HepG2 (cell line): ENCODE results near the gene STK25. TPM values are rescaled to one million over a fixed set of nuclear protein-coding genes. Genes with fewer than 3 reads are reported as not detected.

ENCODE experiments used
- EP300 ChIP-seq, 3 experiments: sonication (generic) in 1 of 3; formaldehyde crosslinking in 1 of 3; IDR thresholded peaks; 2 replicates each; pipeline versions ENCODE4 v1.5.1 to v1.6.1; 2011 to 2020; ENCODE audit warnings: low read depth in 2 of 3, low read length in 2 of 3, borderline replicate concordance in 1 of 3, improper control_type of control experiment in 1 of 3, mild to moderate bottlenecking in 1 of 3, missing genetic modification reagents in 1 of 3, moderate library complexity in 1 of 3
- FOXA3 ChIP-seq: IDR thresholded peaks from 2 replicates; pipeline ENCODE4 v1.6.1; 2016; ENCODE audit warnings: missing genetic modification reagents, missing compliant biosample characterization
- FOXC1 ChIP-seq: sonication (generic); formaldehyde crosslinking; IDR thresholded peaks from 2 replicates; pipeline ENCODE4 v1.8.0; 2022; ENCODE audit warnings: mild to moderate bottlenecking, missing genetic modification reagents, borderline replicate concordance
- GATAD2A ChIP-seq: IDR thresholded peaks from 2 replicates; pipeline ENCODE4 v1.6.1; 2016
- HNF4G ChIP-seq, 2 experiments: sonication (generic) in 1 of 2; formaldehyde crosslinking in 1 of 2; IDR thresholded peaks; 2 replicates each; pipeline versions ENCODE4 v1.4.0 to v1.6.1; 2011 to 2020; ENCODE audit warnings: borderline replicate concordance in 2 of 2, low read depth in 2 of 2, mild to moderate bottlenecking in 2 of 2, low read length in 1 of 2, missing genetic modification reagents in 1 of 2, moderate library complexity in 1 of 2
- HNRNPK ChIP-seq: fragments of 200-400 bp; formaldehyde crosslinking; IDR thresholded peaks from 2 replicates; pipeline ENCODE4 v1.6.1; 2018; ENCODE audit warnings: low read length, low read depth, moderate library complexity, mild to moderate bottlenecking; ENCODE audit not compliant: poor library complexity, severe bottlenecking
- JUND ChIP-seq: sonication (generic); formaldehyde crosslinking; IDR thresholded peaks from 2 replicates; pipeline ENCODE4 v1.8.0; 2022; ENCODE audit warnings: mild to moderate bottlenecking, missing genetic modification reagents
- MED1 ChIP-seq: sonication (generic); formaldehyde crosslinking; IDR thresholded peaks from 2 replicates; pipeline ENCODE4 v1.4.0; 2020; ENCODE audit warnings: missing genetic modification reagents
- MEF2D ChIP-seq: sonication (generic); formaldehyde crosslinking; IDR thresholded peaks from 2 replicates; pipeline ENCODE4 v1.5.1; 2020; ENCODE audit warnings: mild to moderate bottlenecking, missing genetic modification reagents
- MTA1 ChIP-seq: sonication (generic); formaldehyde crosslinking; IDR thresholded peaks from 2 replicates; pipeline ENCODE4 v1.4.0; 2020; ENCODE audit warnings: missing genetic modification reagents, mild to moderate bottlenecking, borderline replicate concordance
- NR2F1 ChIP-seq, 2 experiments: fragments of 450-650 bp in 1 of 2; formaldehyde crosslinking in 1 of 2; IDR thresholded peaks; 2 replicates each; pipeline versions ENCODE4 v1.5.0 to v1.6.1; 2016 to 2020; ENCODE audit warnings: mild to moderate bottlenecking in 1 of 2, missing compliant biosample characterization in 1 of 2, missing genetic modification reagents in 1 of 2, moderate library complexity in 1 of 2
- PHF21A ChIP-seq: sonication (generic); formaldehyde crosslinking; IDR thresholded peaks from 2 replicates; pipeline ENCODE4 v1.5.0; 2020; ENCODE audit warnings: mild to moderate bottlenecking, missing genetic modification reagents
- RCOR2 ChIP-seq: IDR thresholded peaks from 2 replicates; pipeline ENCODE4 v1.6.1; 2016; ENCODE audit warnings: missing biosample characterization, missing genetic modification reagents
- REPIN1 ChIP-seq: sonication (generic); formaldehyde crosslinking; IDR thresholded peaks from 2 replicates; pipeline ENCODE4 v1.8.0; 2022; ENCODE audit warnings: missing genetic modification reagents, low read depth, mild to moderate bottlenecking, borderline replicate concordance
- RXRA ChIP-seq: sonication (generic); formaldehyde crosslinking; IDR thresholded peaks from 2 replicates; pipeline ENCODE4 v1.5.1; 2020; ENCODE audit warnings: missing genetic modification reagents
- SRF ChIP-seq: IDR thresholded peaks from 2 replicates; pipeline ENCODE4 v1.6.1; 2011; ENCODE audit warnings: mild to moderate bottlenecking, low read depth, low read length, moderate library complexity
- TARDBP ChIP-seq: sonication (generic); formaldehyde crosslinking; IDR thresholded peaks from 2 replicates; pipeline ENCODE4 v1.8.0; 2022; ENCODE audit warnings: mild to moderate bottlenecking, missing genetic modification reagents
- YEATS2 ChIP-seq: sonication (generic); formaldehyde crosslinking; IDR thresholded peaks from 2 replicates; pipeline ENCODE4 v1.4.0; 2020; ENCODE audit warnings: missing genetic modification reagents, borderline replicate concordance
- ZBTB42 ChIP-seq: sonication (generic); formaldehyde crosslinking; IDR thresholded peaks from 2 replicates; pipeline ENCODE4 v1.5.0; 2020; ENCODE audit warnings: mild to moderate bottlenecking, missing genetic modification reagents
- ZNF281 ChIP-seq: sonication (generic); formaldehyde crosslinking; IDR thresholded peaks from 2 replicates; pipeline ENCODE4 v1.4.0; 2020; ENCODE audit warnings: missing genetic modification reagents, borderline replicate concordance
- ZNF282 ChIP-seq: fragments of 450-650 bp; IDR thresholded peaks from 2 replicates; pipeline ENCODE4 v1.6.1; 2018; ENCODE audit not compliant: partially characterized antibody
- ZNF550 ChIP-seq: sonication (generic); formaldehyde crosslinking; IDR thresholded peaks from 2 replicates; pipeline ENCODE4 v1.4.0; 2020; ENCODE audit warnings: mild to moderate bottlenecking, missing genetic modification reagents, borderline replicate concordance
- ZNF850 ChIP-seq: sonication (generic); formaldehyde crosslinking; conservative IDR thresholded peaks from 2 replicates; pipeline ENCODE4 v1.9.0; 2021; ENCODE audit warnings: mild to moderate bottlenecking, missing genetic modification reagents
- polyA plus RNA-seq, 8 experiments: library from polyadenylated mRNA; depleted of rRNA in 3 of 8; stranded (reverse) in 7 of 8; unstranded in 1 of 8; fragments of >200 nt; fragmentation: Illumina TruSeq in 4 of 8; extraction: Trizol in 4 of 8; gene quantifications; 2 replicates each; pipeline versions ENCODE4 v1.2.1 to v1.2.3, GENCODE V29; 2011 to 2016; ENCODE audit warnings: low read depth in 4 of 8, missing spikeins in 1 of 8, mixed read lengths in 1 of 8; ENCODE audit not compliant: insufficient read depth in 1 of 8
- total RNA-seq, 5 experiments: library from RNA; depleted of rRNA; stranded (reverse); fragments of >200 nt; fragmentation: Illumina TruSeq; extraction: Trizol; gene quantifications; 2 replicates each; pipeline ENCODE4 v1.2.3, GENCODE V29; 2016; ENCODE audit warnings: low read depth in 1 of 5
- TF ChIP-seq, protein P1 (sequence below): sonication (generic); formaldehyde crosslinking; IDR thresholded peaks from 2 replicates; pipeline ENCODE4 v1.4.0; 2020; ENCODE audit warnings: missing genetic modification reagents

The STK25 gene
- total and polyA plus RNA-seq, 2 of the 13 experiments (the other 11 are each of a cell fraction or from before 2014, with no cell fraction given) = 177 to 481 TPM

DNA sequence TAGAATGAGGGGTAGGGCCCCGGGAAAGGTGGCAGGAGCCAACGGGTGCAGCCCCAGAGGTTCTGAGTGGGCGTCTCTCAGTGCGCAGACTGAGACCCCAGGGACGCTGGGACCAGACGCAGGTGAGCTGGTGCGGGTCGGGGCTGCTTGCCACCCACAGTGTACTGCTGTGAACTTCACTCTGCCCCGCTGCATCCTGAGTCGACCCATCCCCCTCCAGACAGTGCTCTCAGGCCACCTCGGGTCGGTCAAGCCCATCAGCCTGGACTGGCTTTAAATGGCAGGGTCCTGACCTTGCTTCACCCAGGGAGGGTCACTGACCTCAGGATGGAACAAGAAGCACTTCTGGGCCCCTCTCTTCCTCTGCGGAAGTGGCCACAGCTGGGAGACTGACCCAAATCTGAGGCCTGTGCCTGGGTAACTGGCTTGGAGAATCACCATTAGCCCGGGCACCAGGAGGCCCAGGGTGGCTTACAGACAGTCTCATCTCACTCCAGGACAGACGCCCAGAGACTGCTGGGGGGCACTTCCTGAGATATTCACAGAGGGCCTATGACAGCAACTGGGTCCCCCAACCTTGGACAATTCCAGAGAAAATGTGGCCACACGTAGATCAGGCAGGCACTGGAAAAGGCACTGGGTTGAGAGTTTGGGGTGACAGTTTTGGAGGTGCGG lies 26.5 kb upstream of the STK25 start (continued):
- no peak for TF ChIP-seq JUND
- peak; percentile 17; the same call in 1 of the 2 replicates for TF ChIP-seq FOXA3 (CRISPR knock-in tag)
- TF ChIP-seq ZNF281 (CRISPR knock-in tag) = peak; percentile 93
- TF ChIP-seq HNRNPK = no peak
- peak; percentile 63; the same call in 1 of the 2 replicates for TF ChIP-seq TARDBP (CRISPR knock-in tag)
- TF ChIP-seq, protein P1, sequence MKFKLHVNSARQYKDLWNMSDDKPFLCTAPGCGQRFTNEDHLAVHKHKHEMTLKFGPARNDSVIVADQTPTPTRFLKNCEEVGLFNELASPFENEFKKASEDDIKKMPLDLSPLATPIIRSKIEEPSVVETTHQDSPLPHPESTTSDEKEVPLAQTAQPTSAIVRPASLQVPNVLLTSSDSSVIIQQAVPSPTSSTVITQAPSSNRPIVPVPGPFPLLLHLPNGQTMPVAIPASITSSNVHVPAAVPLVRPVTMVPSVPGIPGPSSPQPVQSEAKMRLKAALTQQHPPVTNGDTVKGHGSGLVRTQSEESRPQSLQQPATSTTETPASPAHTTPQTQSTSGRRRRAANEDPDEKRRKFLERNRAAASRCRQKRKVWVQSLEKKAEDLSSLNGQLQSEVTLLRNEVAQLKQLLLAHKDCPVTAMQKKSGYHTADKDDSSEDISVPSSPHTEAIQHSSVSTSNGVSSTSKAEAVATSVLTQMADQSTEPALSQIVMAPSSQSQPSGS (CRISPR knock-in tag) = 0 out of 2 replicates have a peak, but pooled peaks have one; percentile 33
- TF ChIP-seq MEF2D (CRISPR knock-in tag) = peak; percentile 77; the same call in 1 of the 2 replicates
- TF ChIP-seq RXRA (CRISPR knock-in tag) = peak; percentile 97
- TF ChIP-seq ZNF850 (CRISPR knock-in tag) = no peak
- peak in 1 of 2 experiments; percentile 82; a peak in 1 of 4 replicates for TF ChIP-seq NR2F1 (CRISPR knock-in tag; IDR thresholded peaks at IDR 0.05)
- peak; percentile 84; the same call in 1 of the 2 replicates for TF ChIP-seq MTA1
- 0 out of 2 replicates have a peak, but pooled peaks have one; percentile 43 for TF ChIP-seq FOXC1 (CRISPR knock-in tag)
- TF ChIP-seq ZNF550 (CRISPR knock-in tag) = 0 out of 2 replicates have a peak, but pooled peaks have one; percentile 54
- peak; percentile 57; the same call in 1 of the 2 replicates for TF ChIP-seq GATAD2A (CRISPR knock-in tag)
- TF ChIP-seq HNF4G (IDR thresholded peaks at IDR 0.05; ENCODE audit: borderline replicate concordance, low read depth, low read length) = peak; percentile 46; the same call in 1 of the 2 replicates
- TF ChIP-seq HNF4G (CRISPR knock-in tag; IDR thresholded peaks at IDR 0.05; ENCODE audit: borderline replicate concordance, low read depth) = no peak
- TF ChIP-seq RCOR2 (CRISPR knock-in tag) = 0 out of 2 replicates have a peak, but pooled peaks have one; percentile 20
- 0 out of 2 replicates have a peak, but pooled peaks have one; percentile 10 for TF ChIP-seq SRF
- no peak for TF ChIP-seq ZNF282
- TF ChIP-seq REPIN1 (CRISPR knock-in tag) = peak; percentile 54; the same call in 1 of the 2 replicates
- no peak for TF ChIP-seq YEATS2 (CRISPR knock-in tag)
- TF ChIP-seq MED1 (CRISPR knock-in tag) = peak; percentile 66; the same call in 1 of the 2 replicates
- TF ChIP-seq PHF21A (CRISPR knock-in tag) = peak; percentile 57
- TF ChIP-seq ZBTB42 (CRISPR knock-in tag) = 0 out of 2 replicates have a peak, but pooled peaks have one; percentile 82
- TF ChIP-seq EP300 (IDR thresholded peaks at IDR 0.05; ENCODE audit: low read depth in 2 of 2, low read length in 2 of 2) = peak in 1 of 2 experiments; percentile 49; a peak in 1 of 4 replicates
- no peak for TF ChIP-seq EP300 (CRISPR knock-in tag; IDR thresholded peaks at IDR 0.05; ENCODE audit: borderline replicate concordance)
